Endothelial cell of umbilical vein (primary cell): ENCODE results near the gene USP48. TPM values are rescaled to one million over a fixed set of nuclear protein-coding genes. Genes with fewer than 3 reads are reported as not detected.

ENCODE experiments used
- BruUV-seq: library from RNA; stranded (reverse); fragments of 400-500 nt; replicated peaks from 2 replicates; lab custom pipeline; 2021; lab: Mats Ljungman, UMichigan
- CTCF ChIA-PET: fragments of 300-600, 350-600 bp; sonication (Branson Sonifier 250); formaldehyde crosslinking; loops from one replicate; lab custom pipeline; 2021; ENCODE audit warnings: antibody characterized with exemption, inconsistent platforms; lab: Charles Lee
- POLR2A ChIA-PET: fragments of 300-600, 350-600 bp; sonication (Branson Sonifier 250); formaldehyde crosslinking; loops from one replicate; lab custom pipeline; 2021; ENCODE audit warnings: antibody characterized with exemption, inconsistent platforms; lab: Charles Lee
- DNase-seq: peaks from one replicate; pipeline ENCODE4 v3.0.0-alpha.2; 2011; ENCODE audit warnings: low read depth, low spot score
- FAIRE-seq: peaks from 2 replicates; lab custom pipeline; 2011; peaks lifted over from hg19 to GRCh38; lab: Jason Lieb, UNC
- H2AFZ ChIP-seq: 2 replicates; pipeline ENCODE4 v1.6.0; 2012; ENCODE audit warnings: low read depth, low read length, control low read depth, inconsistent platforms
- H3K27ac ChIP-seq: 2 replicates; pipeline ENCODE4 v1.5.1; 2011; ENCODE audit warnings: low read depth, mild to moderate bottlenecking, control low read depth, low read length, moderate library complexity; ENCODE audit not compliant: insufficient read depth
- H3K27me3 ChIP-seq, 2 experiments: 2 replicates each; pipeline versions ENCODE4 v1.6.0 to v1.6.1; 2011; ENCODE audit warnings: low read length in 2 of 2, mixed read lengths in 1 of 2; ENCODE audit not compliant: control insufficient read depth in 2 of 2, insufficient read depth in 2 of 2
- H3K36me3 ChIP-seq, 2 experiments: 2 replicates in 1 of 2; 3 replicates in 1 of 2; pipeline ENCODE4 v1.5.1; 2011; ENCODE audit warnings: low read length in 2 of 2, mild to moderate bottlenecking in 1 of 2, moderate library complexity in 1 of 2; ENCODE audit not compliant: control insufficient read depth in 2 of 2, insufficient read depth in 2 of 2; ENCODE audit errors: extremely low read depth in 1 of 2
- H3K4me1 ChIP-seq: 3 replicates; pipeline ENCODE4 v1.5.1; 2011; ENCODE audit warnings: mild to moderate bottlenecking, low read length; ENCODE audit not compliant: control insufficient read depth, insufficient read depth; ENCODE audit errors: extremely low read depth
- H3K4me2 ChIP-seq: 2 replicates; pipeline ENCODE4 v1.6.1; 2011; ENCODE audit warnings: low read length, control low read depth, mixed read lengths; ENCODE audit not compliant: insufficient read depth
- H3K4me3 ChIP-seq, 3 experiments: fragments of 200-600 bp in 1 of 3; sonication (generic), shearing (Covaris generic) in 1 of 3; replicated peaks in 1 of 3; 2 replicates each; pipeline ENCODE4 v1.5.1; 2011 to 2016; ENCODE audit warnings: control low read depth in 3 of 3, low read length in 3 of 3, mild to moderate bottlenecking in 2 of 3, inconsistent platforms in 1 of 3, low read depth in 1 of 3, moderate library complexity in 1 of 3; ENCODE audit not compliant: insufficient read depth in 1 of 3
- H3K79me2 ChIP-seq: 2 replicates; pipeline ENCODE4 v1.6.0; 2012; ENCODE audit warnings: low read length, inconsistent platforms; ENCODE audit not compliant: control insufficient read depth, insufficient read depth
- H3K9ac ChIP-seq: replicated peaks from 2 replicates; pipeline ENCODE3; 2011; ENCODE audit warnings: low read length, control low read depth; ENCODE audit not compliant: insufficient read depth; ENCODE audit errors: extremely low read depth
- H3K9me1 ChIP-seq: replicated peaks from 3 replicates; pipeline ENCODE4 v1.6.0; 2011; ENCODE audit warnings: mild to moderate bottlenecking, low read length; ENCODE audit not compliant: control insufficient read depth, insufficient read depth; ENCODE audit errors: extremely low read depth
- H3K9me3 ChIP-seq: replicated peaks from 2 replicates; pipeline ENCODE4 v1.5.1; 2012; ENCODE audit warnings: low read length, inconsistent platforms; ENCODE audit not compliant: control insufficient read depth, insufficient read depth
- H4K20me1 ChIP-seq: replicated peaks from 2 replicates; pipeline ENCODE3; 2011; ENCODE audit warnings: mild to moderate bottlenecking, low read length; ENCODE audit not compliant: control insufficient read depth, insufficient read depth; ENCODE audit errors: extremely low read depth
- EZH2 ChIP-seq: IDR thresholded peaks from 2 replicates; pipeline ENCODE4 v1.6.1; 2012; ENCODE audit warnings: borderline replicate concordance, low read depth, mild to moderate bottlenecking, moderate library complexity, low read length, inconsistent platforms; ENCODE audit not compliant: severe bottlenecking
- FOS ChIP-seq: IDR thresholded peaks from 2 replicates; pipeline ENCODE4 v1.6.1; 2011; ENCODE audit warnings: mild to moderate bottlenecking, low read length, moderate library complexity, borderline replicate concordance; ENCODE audit not compliant: insufficient read depth
- GATA2 ChIP-seq: IDR thresholded peaks from 2 replicates; pipeline ENCODE4 v1.7.0; 2011; ENCODE audit warnings: low read depth, mild to moderate bottlenecking, moderate library complexity, mixed read lengths, low read length; ENCODE audit not compliant: insufficient read length, insufficient read depth
- JUN ChIP-seq: IDR thresholded peaks from 2 replicates; pipeline ENCODE4 v1.6.1; 2011; ENCODE audit warnings: borderline replicate concordance, low read depth; ENCODE audit not compliant: insufficient read length, insufficient read depth
- MAX ChIP-seq: IDR thresholded peaks from 2 replicates; pipeline ENCODE4 v1.6.1; 2011; ENCODE audit not compliant: insufficient read depth, insufficient read length
- MYC ChIP-seq: IDR thresholded peaks from one replicate; pipeline ENCODE4 v1.6.1; 2011; ENCODE audit warnings: mild to moderate bottlenecking, low read depth, low read length
- POLR2A ChIP-seq: IDR thresholded peaks from 2 replicates; pipeline ENCODE4 v1.6.1; 2012; ENCODE audit warnings: low read depth, mild to moderate bottlenecking, control low read depth, low read length
- POLR2AphosphoS5 ChIP-seq: IDR thresholded peaks from 2 replicates; pipeline ENCODE4 v1.6.1; 2012; ENCODE audit warnings: low read depth, mild to moderate bottlenecking, control low read depth, low read length, moderate library complexity; ENCODE audit not compliant: insufficient read depth
- dilution Hi-C: fragments of 300-500 bp; cut with MboI; formaldehyde crosslinking; loops from one replicate; pipeline ENCODE4 v1.15.0; 2019; ENCODE audit warnings: low sequenced_read_pairs; ENCODE audit not compliant: extremely low pct_ligation_motif_present
- intact Hi-C: fragments of 100-400 bp; cut with micrococcal nuclease; formaldehyde crosslinking; loops from one replicate; pipeline ENCODE4 v1.10.0; 2022
- polyA plus RNA-seq, 4 experiments: library from polyadenylated mRNA; depleted of rRNA in 3 of 4; stranded (reverse) in 3 of 4; unstranded in 1 of 4; fragments of >200 nt; gene quantifications; 2 replicates each; pipeline versions ENCODE4 v1.2.1 to v1.2.3, GENCODE V29; 2011 to 2012; ENCODE audit warnings: missing spikeins in 1 of 4
- total RNA-seq: library from RNA; stranded (reverse); gene quantifications from 2 replicates; pipeline ENCODE4 v1.2.3, GENCODE V29; 2021
- TF ChIP-seq, protein P1 (sequence below), 2 donors: IDR thresholded peaks; 1 replicate in 1 of 2; 2 replicates in 1 of 2; pipeline ENCODE4 v1.5.1; 2011; ENCODE audit warnings: low read length in 2 of 2, mild to moderate bottlenecking in 2 of 2, moderate library complexity in 2 of 2, control low read depth in 1 of 2, inconsistent platforms in 1 of 2, low read depth in 1 of 2; ENCODE audit not compliant: insufficient read depth in 1 of 2; ENCODE audit errors: extremely low read depth in 1 of 2

USP48 gene
- total and polyA plus RNA-seq, 2 donors (not counting 3 experiments of a cell fraction or from before 2014, with no cell fraction given), result 27.2 to 149 TPM

DNA sequence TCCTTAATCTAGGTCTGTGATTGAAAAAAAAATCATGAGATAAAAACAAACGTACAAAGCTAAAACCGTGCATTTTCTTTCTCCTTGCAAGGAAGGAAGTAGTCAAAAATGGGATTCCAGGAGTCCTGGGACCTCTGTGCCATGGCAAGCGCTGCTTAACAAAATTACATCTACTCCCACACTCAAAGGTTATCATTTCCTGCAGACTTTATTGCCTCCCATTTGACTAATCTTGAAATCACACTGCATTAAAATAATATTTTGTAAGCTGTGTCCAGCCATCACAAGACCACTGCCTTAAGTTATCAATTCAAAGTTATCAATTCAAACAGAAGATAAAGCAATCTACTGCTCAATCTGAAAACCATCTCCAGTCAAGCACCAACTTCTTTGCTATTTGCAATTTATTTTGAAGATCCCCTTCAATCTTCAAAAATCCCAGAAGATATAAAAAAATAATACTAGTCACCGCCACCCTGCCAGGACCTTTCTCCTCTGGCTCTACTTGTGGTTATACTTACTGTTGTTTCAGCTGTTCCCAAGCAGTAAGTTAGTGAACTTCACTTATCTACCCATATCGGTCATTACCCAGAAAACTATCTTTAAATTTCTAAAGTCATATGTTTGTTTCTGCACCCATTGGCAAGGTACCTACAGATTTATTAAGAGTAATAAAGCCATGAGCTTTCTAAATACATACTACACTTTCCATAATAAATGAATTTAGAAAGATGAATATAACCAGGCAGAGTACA, 75.7 kb downstream of the USP48 start:
- Histone ChIP-seq H3K9me3 (no peaks in the 10 kb centered on the region), H3K4me2 (no peak overlapping the region), H4K20me1 (no peaks in the 10 kb centered on the region), H3K36me3 (peaks cover 21 to 32% of the 10 kb centered on the region in 2 experiments), H3K4me1 (peaks cover 20% of the 10 kb centered on the region), H3K27ac (no peak overlapping the region), H3K9ac (no peak overlapping the region), H3K4me3 (no peak overlapping the region), H2AFZ (no peak overlapping the region), H3K27me3 (no peaks in the 10 kb centered on the region), H3K79me2 (peaks cover 16% of the 10 kb centered on the region), H3K9me1 (no peaks in the 10 kb centered on the region)
- intact Hi-C loops, result loop anchor here (10.0 kb wide), 1 partner anchor 318 kb away; no protein-coding TSS in a partner anchor
- dilution Hi-C loops, result no loop called here
- ChIA-PET CTCF (interaction anchor here (1.4 to 2.2 kb wide), 3 partner anchors 15 to 75 kb away, joined by 3 to 8 read pairs (median 4); partner anchors contain the start of gene USP48), POLR2A (no interaction called here)
- DNase-seq (peak; percentile 68), FAIRE-seq (peak; percentile 66)
- BruUV-seq, result no TSS peak
- no peak for TF ChIP-seq EZH2
- TF ChIP-seq POLR2AphosphoS5, result no peak
- TF ChIP-seq MYC, result no peak

- no TSS peak for BruUV-seq
- H3K9me1 ChIP-seq, result no peaks in the 10 kb centered on the region
- H3K9me3 ChIP-seq, result no peaks in the 10 kb centered on the region
- intact Hi-C loops, result loop anchor here (10.0 kb wide), 1 partner anchor 319 kb away; no protein-coding TSS in a partner anchor
- DNase-seq (no peak), FAIRE-seq (no peak)
- H2AFZ ChIP-seq, result no peak overlapping the region
- H3K4me3 ChIP-seq, result no peak overlapping the region
- POLR2A ChIA-PET, result no interaction called here
- CTCF ChIA-PET, result interaction anchor here (1.4 kb wide), 2 partner anchors 17 to 42 kb away, joined by 3 to 4 read pairs; no protein-coding TSS in a partner anchor
- TF ChIP-seq EZH2, result no peak
- TF ChIP-seq, protein P1, sequence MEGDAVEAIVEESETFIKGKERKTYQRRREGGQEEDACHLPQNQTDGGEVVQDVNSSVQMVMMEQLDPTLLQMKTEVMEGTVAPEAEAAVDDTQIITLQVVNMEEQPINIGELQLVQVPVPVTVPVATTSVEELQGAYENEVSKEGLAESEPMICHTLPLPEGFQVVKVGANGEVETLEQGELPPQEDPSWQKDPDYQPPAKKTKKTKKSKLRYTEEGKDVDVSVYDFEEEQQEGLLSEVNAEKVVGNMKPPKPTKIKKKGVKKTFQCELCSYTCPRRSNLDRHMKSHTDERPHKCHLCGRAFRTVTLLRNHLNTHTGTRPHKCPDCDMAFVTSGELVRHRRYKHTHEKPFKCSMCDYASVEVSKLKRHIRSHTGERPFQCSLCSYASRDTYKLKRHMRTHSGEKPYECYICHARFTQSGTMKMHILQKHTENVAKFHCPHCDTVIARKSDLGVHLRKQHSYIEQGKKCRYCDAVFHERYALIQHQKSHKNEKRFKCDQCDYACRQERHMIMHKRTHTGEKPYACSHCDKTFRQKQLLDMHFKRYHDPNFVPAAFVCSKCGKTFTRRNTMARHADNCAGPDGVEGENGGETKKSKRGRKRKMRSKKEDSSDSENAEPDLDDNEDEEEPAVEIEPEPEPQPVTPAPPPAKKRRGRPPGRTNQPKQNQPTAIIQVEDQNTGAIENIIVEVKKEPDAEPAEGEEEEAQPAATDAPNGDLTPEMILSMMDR (IDR thresholded peaks at IDR 0.05; ENCODE audit: extremely low read depth in 1 of 2, insufficient read depth in 1 of 2, low read depth in 1 of 2, low read length in 2 of 2), result no peak
- TF ChIP-seq MYC, result no peak
- TF ChIP-seq GATA2, result no peak
- no peak for TF ChIP-seq MAX
- TF ChIP-seq POLR2AphosphoS5, result no peak
- no peak for TF ChIP-seq FOS
- no peak for TF ChIP-seq POLR2A
- no peak for TF ChIP-seq JUN
- no peak overlapping the region for H3K4me2 ChIP-seq
- H3K27ac ChIP-seq, result no peak overlapping the region
- H3K4me1 ChIP-seq, result peaks cover 20% of the 10 kb centered on the region
- no peaks in the 10 kb centered on the region for H4K20me1 ChIP-seq
- no peak overlapping the region for H3K9ac ChIP-seq
- dilution Hi-C loops, result no loop called here
- peaks cover 15% of the 10 kb centered on the region for H3K79me2 ChIP-seq
- peaks cover 16 to 34% of the 10 kb centered on the region in 2 experiments for H3K36me3 ChIP-seq
- no peaks in the 10 kb centered on the region for H3K27me3 ChIP-seq
Measured at GRCh38 chr1:21706151-21706835, 76.7 kb downstream of the USP48 start.
